ENCODE data around the gene PLRG1. TPM values are rescaled to one million over a fixed set of nuclear protein-coding genes. Genes with fewer than 3 reads are reported as not detected.
"Not testable (repeated sequence)": the region's sequence is repeated elsewhere in the genome, so short reads cannot be mapped to it uniquely, and the experiment has no call there.

PLRG1 gene
- 43.0 and 44.7 TPM in 2 replicates for total RNA-seq

DNA sequence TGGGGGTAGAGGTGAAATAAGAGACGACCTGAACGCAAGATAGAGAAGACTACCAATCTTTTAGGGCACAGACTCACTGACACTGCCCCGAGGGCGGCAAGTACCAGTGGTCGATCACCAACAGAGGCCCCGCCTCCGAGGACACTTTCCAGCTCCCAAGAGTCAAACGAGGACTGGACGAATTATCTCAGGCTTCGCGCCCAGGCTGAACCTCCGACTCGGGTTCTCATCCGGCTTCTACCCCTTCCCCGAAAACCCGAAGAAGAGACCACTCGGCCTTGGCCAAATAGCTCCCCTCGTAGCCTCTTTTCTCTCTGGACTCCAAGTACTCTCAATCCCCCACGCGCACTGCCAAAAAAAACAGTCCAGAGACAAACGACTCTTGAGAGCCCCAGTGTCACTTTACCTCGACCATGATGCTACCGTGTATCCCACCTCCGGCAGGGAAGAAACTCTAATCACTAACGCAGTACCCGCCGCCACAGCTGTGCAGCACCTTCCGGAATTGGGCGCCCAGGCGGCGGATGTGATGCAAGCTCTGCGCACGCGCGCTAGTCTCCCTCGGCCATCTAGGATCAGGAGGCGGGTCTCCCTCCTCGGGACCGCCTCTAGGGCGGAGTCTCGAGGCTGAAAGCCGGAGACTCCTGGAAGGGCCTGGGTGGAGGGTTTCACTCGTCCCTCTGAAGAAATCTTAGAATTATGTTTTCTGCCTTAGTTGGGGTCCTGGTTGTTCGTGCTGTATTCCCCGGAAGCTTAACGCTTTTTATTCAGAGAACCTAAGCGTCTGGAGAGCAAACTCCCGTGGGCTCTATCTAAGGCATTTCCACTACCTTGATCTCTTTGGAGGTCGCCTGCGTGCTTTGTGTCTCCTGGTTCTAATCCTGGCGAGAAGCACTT, at the start of gene PLRG1:
PLRG1 (minus strand) TSS at position 507 of the 897 bp plus-strand sequence; CDS start at position 415, 92 bp downstream.
- peak; percentile 71 for DNase-seq (ENCODE audit: extremely low read depth, low read depth, low spot score)

DNA sequence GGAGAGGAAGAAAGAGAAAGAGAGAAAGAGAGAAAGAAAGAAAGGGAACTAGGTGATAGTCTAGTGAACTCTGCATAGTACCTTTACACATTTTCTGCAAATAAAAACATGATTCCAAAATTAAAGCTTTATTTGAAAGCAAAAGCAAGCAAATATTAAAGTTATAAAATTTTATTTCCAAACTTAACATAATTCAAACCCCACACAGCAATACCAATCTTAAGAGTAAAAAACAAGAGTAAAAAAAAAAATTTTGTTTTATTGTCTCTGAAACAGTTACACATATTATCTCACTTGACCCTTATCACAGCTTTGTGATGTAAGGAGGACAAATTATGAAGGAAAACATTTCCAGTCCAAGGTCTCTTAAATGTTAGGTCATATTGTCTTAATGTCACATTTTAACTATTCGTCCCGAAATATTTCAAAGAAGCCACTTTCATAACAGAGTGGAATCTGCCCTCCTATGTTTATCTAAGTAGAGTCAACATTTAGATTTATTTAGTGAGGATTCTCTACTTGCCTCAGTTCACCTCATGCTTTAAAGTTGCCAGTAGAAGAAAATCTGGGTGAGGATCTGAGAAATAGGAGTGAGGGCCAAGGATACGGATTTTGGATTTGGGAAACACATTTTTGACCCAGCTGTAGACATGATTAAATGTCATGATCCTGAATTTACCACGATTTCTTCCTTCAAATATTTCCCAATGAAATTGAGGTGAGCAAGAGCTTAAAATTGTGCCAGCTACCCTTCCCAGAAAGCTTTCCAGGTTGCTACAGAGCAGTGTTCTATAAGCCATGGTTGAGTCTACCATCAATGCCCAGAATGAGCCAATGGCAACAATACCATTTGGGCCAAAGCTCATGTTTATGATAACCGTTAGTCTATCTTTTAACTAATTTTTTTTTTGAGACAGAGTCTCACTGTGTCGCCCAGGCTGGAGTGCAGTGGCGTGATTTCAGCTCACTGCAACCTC, 47.9 kb upstream of the PLRG1 start:
- DNase-seq (ENCODE audit: extremely low read depth, low read depth, low spot score) = no peak

DNA sequence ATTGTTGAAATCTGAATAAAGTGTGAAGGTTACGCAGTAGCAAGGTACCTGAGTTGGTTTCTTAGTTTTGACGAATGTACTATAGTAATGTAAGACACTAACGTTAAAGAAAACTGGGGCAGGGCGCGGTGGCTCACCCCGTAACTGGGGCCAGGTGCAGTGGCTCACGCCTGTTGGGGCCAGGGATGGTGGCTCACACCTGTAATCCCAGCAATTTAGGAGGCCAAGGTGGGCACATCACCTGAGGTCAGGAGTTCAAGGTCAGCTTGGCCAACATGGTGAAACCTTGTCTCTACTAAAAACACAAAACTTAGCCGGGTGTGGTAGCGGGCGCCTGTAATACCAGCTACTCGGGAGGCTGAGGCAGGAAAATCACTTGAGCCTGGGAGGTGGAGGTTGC, 47.1 kb upstream of the PLRG1 start:
- not testable (repeated sequence) for DNase-seq (ENCODE audit: extremely low read depth, low read depth, low spot score)

DNA sequence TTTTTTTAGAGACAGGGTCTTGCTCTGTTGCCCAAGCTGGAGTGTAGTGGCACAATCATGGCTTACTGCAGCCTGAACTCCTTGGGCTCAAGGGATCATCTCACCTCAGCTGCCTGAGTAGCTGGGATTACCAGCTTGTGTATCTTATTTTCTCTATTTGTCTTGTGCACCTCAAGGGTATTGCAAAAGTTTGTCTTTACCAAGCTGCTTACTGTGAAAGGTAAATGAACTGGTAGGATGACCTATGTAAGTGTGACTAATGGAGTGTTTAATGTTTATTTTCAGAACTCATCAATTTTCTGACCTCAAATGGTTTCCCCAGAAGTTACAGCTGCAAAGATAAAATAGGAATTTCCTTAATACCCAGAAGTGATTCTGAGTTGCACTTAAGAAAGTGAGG, 45.6 kb upstream of the PLRG1 start:
- DNase-seq (ENCODE audit: extremely low read depth, low read depth, low spot score) = no peak

DNA sequence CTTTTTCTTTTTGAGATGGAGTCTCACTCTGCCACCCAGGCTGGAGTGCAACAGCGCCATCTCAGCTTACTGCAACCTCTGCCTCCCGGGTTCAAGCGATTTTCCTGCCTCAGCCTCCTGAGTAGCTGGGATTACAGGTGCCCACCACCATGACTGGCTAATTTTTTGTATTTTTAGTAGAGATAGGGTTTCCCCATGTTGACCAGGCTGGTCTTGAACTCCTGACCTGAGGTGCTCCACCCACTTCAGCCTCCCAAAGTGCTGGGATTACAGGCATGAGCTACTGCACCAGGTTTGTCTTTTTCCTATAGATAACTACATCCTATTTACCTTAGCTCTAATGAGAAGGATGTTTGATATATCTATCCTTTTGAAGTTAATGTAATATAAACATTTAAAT, 44.1 kb upstream of the PLRG1 start:
- not testable (repeated sequence) for DNase-seq (ENCODE audit: extremely low read depth, low read depth, low spot score)

DNA sequence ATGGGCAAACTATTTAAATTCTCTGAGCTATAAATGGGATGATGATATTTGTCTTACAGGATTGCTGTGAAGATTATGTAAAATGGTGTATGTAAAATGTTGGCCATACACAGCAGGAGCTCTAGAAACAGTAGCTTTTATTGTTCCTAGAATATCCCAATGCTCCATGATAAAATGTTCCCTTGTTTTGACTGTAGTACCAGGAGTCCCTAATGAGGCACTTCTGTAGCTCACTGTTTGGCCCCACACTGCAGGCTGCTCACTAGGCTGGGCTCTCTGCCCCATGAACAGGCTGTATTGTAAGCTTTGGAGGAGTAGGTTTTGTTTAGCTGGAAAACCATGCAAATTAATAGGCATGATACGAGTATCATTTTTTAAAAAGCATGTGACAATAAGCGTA, 43.7 kb upstream of the PLRG1 start:
- DNase-seq (ENCODE audit: extremely low read depth, low read depth, low spot score) = no peak

DNA sequence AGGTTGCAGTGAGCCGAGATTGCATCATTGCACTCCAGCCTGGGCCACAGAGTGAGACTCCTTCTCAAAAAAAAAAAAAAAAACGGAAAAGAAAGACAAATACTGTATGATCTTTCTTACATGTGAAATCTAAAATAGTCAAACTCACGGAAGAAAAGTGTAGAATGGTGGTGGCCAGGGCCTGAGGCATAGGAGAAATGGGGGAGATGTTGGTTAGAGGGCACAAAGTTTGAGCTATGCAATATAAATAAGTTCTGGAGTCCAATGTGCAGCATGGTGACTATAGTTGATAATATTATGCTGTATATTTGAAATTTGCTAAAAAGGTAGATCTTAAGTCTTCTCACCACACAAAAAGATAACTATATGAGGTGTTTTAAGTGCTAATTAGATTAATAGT, 41.7 kb upstream of the PLRG1 start:
- no peak for DNase-seq (ENCODE audit: extremely low read depth, low read depth, low spot score)

DNA sequence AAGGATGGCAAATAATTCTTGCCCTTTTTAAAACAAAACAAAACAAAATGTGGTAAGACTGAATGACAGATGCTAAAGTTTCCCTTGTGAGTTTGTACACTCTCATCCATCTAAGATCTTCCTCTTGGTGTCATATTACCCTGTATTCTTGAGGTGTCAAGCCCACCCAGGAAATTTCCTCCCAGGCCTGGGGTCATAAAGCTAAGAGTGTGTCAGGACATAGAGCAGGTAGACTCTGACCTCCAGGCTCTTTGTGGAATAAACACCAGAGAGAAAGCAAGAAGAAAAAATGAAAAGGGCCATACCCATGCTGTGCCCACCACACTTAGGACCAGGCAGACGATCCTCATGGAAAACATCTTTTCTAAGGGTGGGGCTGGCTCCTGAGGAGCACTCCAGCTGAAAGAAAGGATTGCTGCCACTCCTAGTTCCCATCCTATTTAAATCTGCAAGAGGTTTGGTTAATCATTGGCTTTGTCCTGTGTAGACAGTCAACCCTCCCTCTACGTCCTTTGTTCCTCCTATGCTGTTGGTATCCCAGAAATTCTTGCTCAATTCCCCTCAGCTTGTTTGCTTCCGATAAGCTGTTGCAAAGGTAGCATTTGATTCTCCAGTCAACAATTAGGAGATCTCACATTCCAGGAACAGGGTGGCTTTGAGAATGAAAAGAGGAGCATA, 40.3 kb upstream of the PLRG1 start, which contains the start of gene FGA:
FGA (minus strand) TSS at position 414 of the 678 bp plus-strand sequence; CDS start at position 359, 55 bp downstream.
- no peak for DNase-seq (ENCODE audit: extremely low read depth, low read depth, low spot score)

DNA sequence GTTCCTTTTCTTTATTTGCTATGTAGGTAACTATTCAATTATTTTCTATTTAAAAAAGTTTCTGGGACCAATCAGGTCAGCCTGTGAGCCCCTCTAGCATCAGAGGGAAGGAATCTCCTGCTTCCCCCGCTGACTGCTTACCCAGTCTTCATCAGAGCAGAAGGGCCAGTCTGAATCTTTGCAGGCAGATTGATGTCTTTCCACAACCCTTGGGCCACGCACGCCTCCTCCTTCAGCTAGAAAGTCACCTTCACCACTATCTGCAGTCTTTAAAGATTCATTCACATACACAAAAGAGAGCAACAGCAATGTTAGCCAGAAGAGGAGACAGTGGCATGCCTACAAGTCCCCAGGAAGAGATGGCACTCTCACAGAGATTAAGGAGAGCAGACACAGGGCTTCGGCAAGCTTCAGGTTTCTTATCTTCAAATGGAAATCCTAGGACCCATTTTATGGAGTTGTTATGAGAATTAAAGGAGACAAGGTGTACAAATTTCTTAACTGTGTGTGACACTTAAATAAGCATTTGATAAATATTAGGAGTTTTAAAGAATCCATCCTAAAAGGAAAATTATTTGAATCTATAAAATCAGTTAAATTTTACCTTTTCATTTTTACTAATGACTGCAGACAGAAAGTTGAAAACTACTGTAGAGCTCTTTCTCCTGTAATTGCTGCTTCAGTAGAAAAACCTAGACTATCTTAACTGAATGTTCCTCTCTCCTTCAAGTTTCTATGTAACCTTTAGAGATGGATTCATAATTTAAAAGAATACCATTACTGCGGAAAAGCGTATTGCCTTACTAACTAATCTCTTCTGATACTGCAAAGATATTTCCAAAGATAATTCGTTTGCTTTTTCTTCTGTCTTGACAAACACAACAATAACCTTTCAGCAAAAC, 39.3 kb upstream of the PLRG1 start:
- DNase-seq (ENCODE audit: extremely low read depth, low read depth, low spot score) = no peak

DNA sequence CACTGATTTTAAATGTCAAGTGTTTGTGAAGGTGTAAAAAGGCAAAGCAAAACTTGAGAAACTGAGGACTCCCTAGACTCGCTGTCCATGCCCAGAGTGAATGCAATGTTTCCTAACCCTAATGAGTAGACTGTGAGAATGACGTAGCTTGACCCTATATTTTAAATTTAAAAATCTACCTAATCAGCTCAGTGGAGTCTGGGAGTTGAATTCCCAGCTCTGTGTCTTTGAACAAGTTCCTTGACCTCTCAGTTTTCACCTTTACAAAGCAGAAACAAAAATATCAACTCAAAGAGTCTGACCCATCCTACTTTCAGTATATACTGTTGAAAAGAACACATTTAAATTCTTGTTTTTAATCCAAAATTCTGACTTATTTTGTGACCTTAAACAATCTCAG, 38.0 kb upstream of the PLRG1 start:
- DNase-seq (ENCODE audit: extremely low read depth, low read depth, low spot score) = no peak

DNA sequence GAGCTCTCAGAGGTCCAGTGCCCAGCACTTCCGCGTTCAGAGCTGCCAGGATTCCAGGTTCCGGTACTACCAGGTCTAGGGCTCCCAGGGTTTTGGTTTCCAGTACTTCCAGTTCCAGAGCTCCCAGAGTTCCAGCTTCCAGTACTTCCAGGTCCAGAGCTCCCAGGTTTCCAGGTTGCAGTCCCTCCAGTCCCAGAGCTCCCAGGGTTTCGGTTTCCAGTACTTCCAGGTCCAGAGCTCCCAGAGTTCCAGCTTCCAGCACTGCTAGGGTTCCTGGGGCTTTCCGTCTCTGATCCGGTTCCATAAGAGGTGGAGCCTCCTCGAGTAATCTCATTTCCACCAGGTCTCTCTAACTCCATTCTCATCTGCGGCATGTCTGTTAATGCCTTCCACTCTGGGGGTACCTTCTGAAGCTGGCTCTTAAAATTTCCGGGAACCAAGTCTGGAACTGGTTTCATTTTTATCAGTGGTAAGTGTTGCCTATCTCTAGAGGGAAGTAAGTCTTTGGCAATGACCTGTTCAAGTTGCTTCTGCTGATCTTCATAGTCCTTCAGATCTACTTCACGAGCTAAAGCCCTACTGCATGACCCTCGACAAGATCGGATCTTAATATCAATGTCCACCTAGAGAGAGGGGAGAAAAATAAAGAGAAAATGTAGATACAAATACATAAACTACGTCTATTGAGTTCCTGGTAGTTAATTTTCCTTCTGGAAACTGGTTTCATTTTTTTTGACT, 36.3 kb upstream of the PLRG1 start:
- no peak for DNase-seq (ENCODE audit: extremely low read depth, low read depth, low spot score)

DNA sequence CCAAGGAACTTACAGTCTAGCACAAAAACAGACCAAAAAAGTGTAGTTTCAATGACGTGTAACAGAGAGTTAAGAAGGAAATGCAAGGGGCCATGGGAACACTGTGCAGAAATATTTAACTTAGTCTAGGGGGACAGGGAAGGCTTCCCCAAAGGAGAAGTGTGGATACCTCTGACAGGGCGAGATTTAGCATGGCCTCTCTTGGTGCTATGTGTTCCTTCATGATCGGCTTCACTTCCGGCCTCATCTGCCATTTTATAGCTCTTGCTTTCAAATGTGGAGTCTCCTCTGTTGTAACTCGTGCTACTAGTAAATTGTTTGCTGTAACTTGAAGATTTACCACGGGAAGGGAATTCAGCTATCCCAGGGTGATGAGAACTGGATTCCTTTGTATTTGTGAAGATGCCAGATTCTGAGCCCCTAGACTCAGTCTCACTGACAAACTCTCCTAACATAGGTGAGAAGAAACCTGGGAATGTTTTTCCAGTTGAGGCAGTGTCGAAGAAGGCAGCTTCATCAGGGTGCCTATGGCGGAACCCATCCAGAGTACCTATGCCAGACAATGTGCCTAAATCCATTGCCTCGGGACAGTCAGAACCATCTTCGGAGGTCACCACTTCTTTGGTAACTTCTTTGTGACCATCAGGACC, 35.3 kb upstream of the PLRG1 start:
- DNase-seq (ENCODE audit: extremely low read depth, low read depth, low spot score) = no peak

DNA sequence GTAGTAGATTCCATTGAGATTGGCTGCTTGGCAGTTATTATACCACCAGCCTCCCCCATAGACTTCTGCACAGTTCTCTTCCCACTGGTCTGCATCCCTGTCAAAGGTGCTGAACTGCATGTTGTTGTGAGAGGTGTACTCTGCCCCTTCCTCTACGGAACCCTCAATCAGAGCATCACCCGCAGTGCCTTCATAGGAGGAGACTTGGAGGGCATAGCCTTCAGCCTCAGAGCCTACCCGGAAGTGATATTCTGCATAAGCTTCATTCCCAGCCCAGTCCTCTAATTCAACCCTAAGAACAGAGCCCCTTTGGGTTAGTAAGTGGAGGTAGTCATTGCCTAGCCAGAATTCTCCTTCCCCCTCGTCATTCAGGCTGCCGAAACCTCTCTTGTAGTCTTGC, 34.1 kb upstream of the PLRG1 start:
- DNase-seq (ENCODE audit: extremely low read depth, low read depth, low spot score) = no peak

DNA sequence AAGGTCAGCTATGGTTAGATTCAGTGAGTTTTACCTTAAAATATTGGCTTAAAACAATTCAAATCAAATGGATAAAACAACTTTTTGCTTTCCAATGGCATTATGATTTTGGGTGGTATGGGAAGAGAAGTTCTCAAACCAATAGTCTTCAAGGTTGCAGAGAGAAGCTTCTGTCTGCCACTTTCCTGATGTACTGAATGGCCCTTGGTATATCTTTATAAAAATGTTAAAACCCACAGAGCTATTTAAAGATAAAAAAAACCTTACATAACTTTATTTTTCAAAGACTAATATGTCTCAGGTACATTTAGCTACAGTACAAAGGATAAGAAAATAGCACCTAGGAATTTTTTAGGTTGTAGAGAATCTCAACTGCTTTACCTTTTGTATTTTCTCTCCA, 33.5 kb upstream of the PLRG1 start:
- no peak for DNase-seq (ENCODE audit: extremely low read depth, low read depth, low spot score)

DNA sequence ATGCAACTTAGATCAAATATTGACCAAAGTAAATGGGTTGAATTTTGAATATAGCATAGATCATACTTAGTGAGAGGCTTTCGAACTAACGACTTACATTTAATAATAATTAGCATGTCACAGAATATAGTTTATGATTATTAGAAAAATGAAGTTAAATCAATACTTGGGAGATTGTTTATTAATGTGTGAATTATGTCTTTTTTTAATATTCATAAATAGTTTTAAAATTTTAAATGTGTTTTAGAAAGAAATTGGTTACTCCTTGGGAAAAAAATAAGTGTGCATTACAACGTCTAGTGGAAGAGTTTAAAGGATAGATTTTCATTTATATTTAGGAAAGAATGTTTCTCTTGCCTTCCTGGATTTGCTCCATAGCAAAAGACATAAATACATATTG, 33.0 kb upstream of the PLRG1 start:
- no peak for DNase-seq (ENCODE audit: extremely low read depth, low read depth, low spot score)

DNA sequence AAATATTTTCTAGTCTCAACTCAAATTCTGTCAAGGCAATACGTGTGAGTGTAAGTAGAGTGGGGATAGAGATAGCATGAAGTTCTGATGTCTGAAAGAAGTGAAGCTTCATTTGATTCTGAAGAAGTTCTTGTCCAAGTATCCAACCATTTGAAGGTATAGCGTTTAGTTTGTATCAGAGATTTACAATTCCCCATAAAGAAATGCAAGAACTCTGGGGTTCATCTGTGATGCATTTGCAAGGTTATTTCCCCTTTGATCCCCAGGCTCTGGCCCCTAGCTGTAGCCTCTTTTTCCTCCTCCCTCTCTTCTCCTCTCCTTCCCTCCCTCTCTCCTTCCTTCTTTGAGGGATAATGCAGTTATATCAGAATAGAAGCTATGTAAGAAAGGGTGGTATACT, 32.5 kb upstream of the PLRG1 start:
- DNase-seq (ENCODE audit: extremely low read depth, low read depth, low spot score) = no peak

DNA sequence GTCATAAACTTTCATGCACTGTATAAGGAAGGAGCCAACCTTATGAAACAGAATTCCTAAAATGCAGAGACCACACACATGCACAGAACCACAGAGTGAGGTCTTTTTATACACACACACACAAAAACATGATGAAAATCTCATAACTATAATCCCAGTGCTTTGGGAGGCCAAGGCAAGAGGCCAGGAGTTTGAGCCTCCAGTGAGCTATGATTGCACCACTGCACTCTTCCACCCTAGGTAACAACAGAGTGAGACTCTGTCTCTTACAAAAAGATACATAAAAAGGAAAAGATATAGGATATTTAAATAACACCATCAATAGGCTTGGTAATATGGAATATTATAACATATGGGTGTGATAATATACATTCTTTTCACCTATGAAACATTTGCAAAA, 29.7 kb upstream of the PLRG1 start:
- no peak for DNase-seq (ENCODE audit: extremely low read depth, low read depth, low spot score)

DNA sequence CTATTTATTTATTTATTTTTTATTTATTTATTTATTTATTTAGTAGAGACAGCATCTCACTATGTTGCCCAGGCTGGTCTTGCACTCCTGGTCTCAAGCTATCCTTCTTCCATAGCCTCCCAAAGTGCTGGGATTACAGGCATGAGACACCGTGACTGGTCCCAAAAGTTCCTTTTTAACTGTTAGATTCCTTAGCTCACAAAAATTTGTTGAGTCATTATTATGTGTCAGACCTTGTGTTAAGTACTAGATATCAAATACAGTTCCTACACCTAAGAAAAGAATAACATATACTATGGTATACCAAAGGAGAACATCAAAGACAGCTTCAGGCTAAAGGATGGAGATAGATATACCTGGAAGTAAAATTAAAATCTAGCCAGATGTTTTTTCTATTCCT, 28.7 kb upstream of the PLRG1 start:
- no peak for DNase-seq (ENCODE audit: extremely low read depth, low read depth, low spot score)

DNA sequence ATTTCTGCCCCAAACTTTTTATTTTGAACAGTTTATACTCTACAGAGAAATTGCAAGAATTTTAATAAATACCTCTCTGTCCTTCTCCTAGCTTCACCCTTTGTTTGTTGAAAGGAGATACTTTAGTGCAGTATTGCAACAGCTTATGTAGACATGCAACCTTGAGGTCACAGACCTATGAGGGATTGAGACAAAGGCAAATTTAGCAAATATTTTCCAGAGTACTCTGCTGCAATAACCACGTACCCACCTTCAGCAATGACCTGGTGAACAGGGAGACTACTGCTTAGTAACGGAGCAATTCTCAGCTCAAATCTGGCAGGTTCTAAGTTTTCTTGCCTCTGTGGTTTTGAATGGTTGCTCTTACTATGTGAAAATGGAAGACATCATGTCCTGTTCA, 27.1 kb upstream of the PLRG1 start:
- no peak for DNase-seq (ENCODE audit: extremely low read depth, low read depth, low spot score)
